ENCODE data around the gene VMAC.

VMAC gene

GRCh38 chr19:5864013-5864720 lies 40.5 kb upstream of the VMAC start:
- Histone ChIP-seq H3K9me3 (ENCODE audit: control insufficient read depth, low read length) (no peaks in the 10 kb centered on the region), H3K4me3 (ENCODE audit: low read depth, low read length) (no peak overlapping the region), H3K4me2 (ENCODE audit: low read length) (no peak overlapping the region), H3K27ac (no peak overlapping the region), H3K27me3 (ENCODE audit: control insufficient read depth, insufficient read depth, low read length) (no peaks in the 10 kb centered on the region), H2AFZ (no peak overlapping the region), H3K4me1 (no peaks in the 10 kb centered on the region), H3K79me2 (no peaks in the 10 kb centered on the region), H3K9ac (no peak overlapping the region), H3K36me3 (ENCODE audit: control insufficient read depth, insufficient read depth, low read length) (no peaks in the 10 kb centered on the region)
- TF ChIP-seq CTCF (IDR thresholded peaks at IDR 0.05): no peak

GRCh38 chr19:5864725-5865486 lies 39.8 kb upstream of the VMAC start:
- Histone ChIP-seq H2AFZ (no peak overlapping the region), H3K27me3 (ENCODE audit: control insufficient read depth, insufficient read depth, low read length) (no peaks in the 10 kb centered on the region), H3K27ac (no peak overlapping the region), H3K9ac (no peak overlapping the region), H3K79me2 (no peaks in the 10 kb centered on the region), H3K4me1 (no peaks in the 10 kb centered on the region), H3K9me3 (ENCODE audit: control insufficient read depth, low read length) (no peaks in the 10 kb centered on the region), H3K36me3 (ENCODE audit: control insufficient read depth, insufficient read depth, low read length) (no peaks in the 10 kb centered on the region), H3K4me3 (ENCODE audit: low read depth, low read length) (no peak overlapping the region), H3K4me2 (ENCODE audit: low read length) (no peak overlapping the region)
- TF ChIP-seq CTCF (IDR thresholded peaks at IDR 0.05): no peak

- no peaks in the 10 kb centered on the region for H3K4me1 ChIP-seq
- no peaks in the 10 kb centered on the region for H3K36me3 ChIP-seq (ENCODE audit: control insufficient read depth, insufficient read depth, low read length)
- no peaks in the 10 kb centered on the region for H3K9me3 ChIP-seq (ENCODE audit: control insufficient read depth, low read length)
- no peak for TF ChIP-seq CTCF (IDR thresholded peaks at IDR 0.05)
- H3K4me2 ChIP-seq (ENCODE audit: low read length): no peak overlapping the region
- H3K9ac ChIP-seq: no peak overlapping the region
- no peak overlapping the region for H2AFZ ChIP-seq
- no peaks in the 10 kb centered on the region for H3K79me2 ChIP-seq
- H3K27ac ChIP-seq: no peak overlapping the region
- no peak overlapping the region for H3K4me3 ChIP-seq (ENCODE audit: low read depth, low read length)
- no peaks in the 10 kb centered on the region for H3K27me3 ChIP-seq (ENCODE audit: control insufficient read depth, insufficient read depth, low read length)
Measured at GRCh38 chr19:5865772-5866171, 38.9 kb upstream of the VMAC start.

GRCh38 chr19:5867201-5868136 lies 37.2 kb upstream of the VMAC start:
- Histone ChIP-seq H2AFZ (no peak overlapping the region), H3K9ac (no peak overlapping the region), H3K9me3 (ENCODE audit: control insufficient read depth, low read length) (no peaks in the 10 kb centered on the region), H3K4me3 (ENCODE audit: low read depth, low read length) (no peak overlapping the region), H3K79me2 (no peaks in the 10 kb centered on the region), H3K36me3 (ENCODE audit: control insufficient read depth, insufficient read depth, low read length) (no peaks in the 10 kb centered on the region), H3K4me2 (ENCODE audit: low read length) (no peak overlapping the region), H3K27ac (no peak overlapping the region), H3K4me1 (no peaks in the 10 kb centered on the region), H3K27me3 (ENCODE audit: control insufficient read depth, insufficient read depth, low read length) (no peaks in the 10 kb centered on the region)
- no peak for TF ChIP-seq CTCF (IDR thresholded peaks at IDR 0.05)
